NCI-H1930 (cell line): Measurements from ENCODE around the gene JAK3.

Source experiments
- DNase-seq, 2 experiments: peaks; one replicate each; lab custom pipeline; 2025; lab: John Stamatoyannopoulos, UW

JAK3 gene

GRCh38 chr19:17865364-17866311, 17.9 kb upstream of the JAK3 start:
- DNase-seq: no peak

- DNase-seq: no peak
These were observed 15.9 kb upstream of the JAK3 start for GRCh38 chr19:17863520-17864182.

- no peak for DNase-seq
These were observed 15.1 kb upstream of the JAK3 start for GRCh38 chr19:17862711-17863519.

- DNase-seq: no peak
These were observed 14.0 kb upstream of the JAK3 start for GRCh38 chr19:17861542-17862402.

- DNase-seq: no peak
These were observed 13.2 kb upstream of the JAK3 start for GRCh38 chr19:17860993-17861360.

DNA sequence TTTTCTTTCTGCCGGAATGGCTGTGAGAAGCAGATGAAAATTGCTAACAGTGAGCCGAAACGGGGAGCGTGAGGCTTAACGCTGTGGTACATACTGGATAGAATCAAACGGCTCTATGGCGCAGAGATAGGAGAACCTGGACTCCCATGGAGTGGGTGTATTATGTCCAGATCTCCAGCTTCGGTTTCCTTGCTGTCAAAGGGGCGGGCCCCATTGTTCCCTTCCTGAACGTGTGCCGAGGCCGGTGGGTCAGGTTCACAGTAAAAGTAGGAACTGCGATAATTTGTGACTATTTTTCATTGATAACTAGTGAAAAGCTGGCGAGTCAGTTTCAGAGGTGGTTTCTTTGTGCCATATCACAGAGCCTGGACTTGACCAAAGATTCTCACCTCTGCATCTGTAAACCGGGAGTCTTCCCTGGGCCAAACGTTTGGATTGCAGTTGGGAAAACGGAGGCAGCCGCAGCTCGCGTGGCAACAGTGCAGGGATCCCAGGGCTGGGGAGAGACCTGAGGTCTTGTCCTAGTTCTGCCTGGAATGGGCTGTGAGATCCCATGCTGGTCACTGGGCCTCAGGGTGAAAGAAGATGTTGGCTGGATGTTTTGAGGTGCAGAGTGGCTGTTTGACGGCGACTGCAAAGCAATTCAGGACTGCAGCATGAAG, 12.7 kb upstream of the JAK3 start:
- no peak for DNase-seq

- DNase-seq: peak; percentile 96 to 97
These were observed 11.9 kb upstream of the JAK3 start, which contains the start of gene RPL18A for GRCh38 chr19:17859533-17860330. RPL18A (plus strand) TSS chr19:17859910; CDS start chr19:17859957, 47 bp downstream.

GRCh38 chr19:17855280-17856152, 7.7 kb upstream of the JAK3 start:
- DNase-seq: peak; percentile 36 to 63

DNA sequence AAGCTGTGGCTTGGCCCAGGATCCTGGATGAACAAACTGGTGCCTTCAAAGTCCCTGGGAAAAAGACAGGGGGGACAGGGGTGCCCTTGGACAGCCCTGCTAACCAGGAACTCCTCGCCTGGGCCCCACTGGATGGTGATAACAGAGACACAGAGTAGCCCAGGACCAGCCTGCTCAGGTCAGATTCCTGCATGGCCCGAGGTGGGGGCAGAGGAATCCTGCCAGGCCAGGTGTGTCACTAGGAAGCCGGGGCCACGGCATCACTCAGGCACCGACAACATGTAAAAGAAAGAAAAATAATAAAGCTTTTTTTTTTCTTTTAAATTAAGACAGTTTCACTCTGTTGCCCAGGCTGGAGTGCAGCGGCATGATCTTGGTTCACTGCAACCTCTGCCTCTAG, 6.3 kb upstream of the JAK3 start:
- DNase-seq: no peak

- no peak for DNase-seq
These were observed 962 bp upstream of the JAK3 start for GRCh38 chr19:17848595-17849292.

GRCh38 chr19:17846146-17846545, 1.6 kb downstream of the JAK3 start:
- no peak for DNase-seq

GRCh38 chr19:17843908-17844490, 3.8 kb downstream of the JAK3 start:
- no peak for DNase-seq

DNA sequence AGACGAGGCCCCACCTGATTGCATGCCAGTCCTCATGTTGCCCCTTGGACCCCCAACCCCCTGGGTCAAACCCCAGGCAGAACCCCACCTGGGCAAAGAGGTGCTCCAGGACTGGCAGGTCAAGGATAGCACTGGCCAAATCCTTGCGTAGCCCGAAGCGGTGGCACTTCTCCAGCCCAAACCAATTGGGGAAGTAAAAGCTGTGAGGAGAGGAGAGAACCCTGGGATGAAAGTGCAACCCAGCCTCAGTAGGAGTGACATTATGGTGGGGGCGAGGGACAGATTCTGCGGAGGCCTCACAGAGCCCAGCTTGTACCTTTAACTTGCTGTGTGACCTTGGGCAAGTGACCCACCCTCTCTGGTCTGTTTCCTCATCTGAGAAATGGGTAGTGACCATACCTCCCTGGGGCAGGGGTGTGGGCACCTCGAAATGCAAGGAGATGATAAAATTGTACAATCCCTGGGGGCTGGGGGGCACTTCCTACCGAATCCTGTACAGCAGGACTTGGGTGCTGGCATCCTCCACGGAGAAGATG, 4.4 kb downstream of the JAK3 start:
- DNase-seq: no peak

- DNase-seq: no peak
These were observed 5.0 kb downstream of the JAK3 start for GRCh38 chr19:17842663-17843291.

DNA sequence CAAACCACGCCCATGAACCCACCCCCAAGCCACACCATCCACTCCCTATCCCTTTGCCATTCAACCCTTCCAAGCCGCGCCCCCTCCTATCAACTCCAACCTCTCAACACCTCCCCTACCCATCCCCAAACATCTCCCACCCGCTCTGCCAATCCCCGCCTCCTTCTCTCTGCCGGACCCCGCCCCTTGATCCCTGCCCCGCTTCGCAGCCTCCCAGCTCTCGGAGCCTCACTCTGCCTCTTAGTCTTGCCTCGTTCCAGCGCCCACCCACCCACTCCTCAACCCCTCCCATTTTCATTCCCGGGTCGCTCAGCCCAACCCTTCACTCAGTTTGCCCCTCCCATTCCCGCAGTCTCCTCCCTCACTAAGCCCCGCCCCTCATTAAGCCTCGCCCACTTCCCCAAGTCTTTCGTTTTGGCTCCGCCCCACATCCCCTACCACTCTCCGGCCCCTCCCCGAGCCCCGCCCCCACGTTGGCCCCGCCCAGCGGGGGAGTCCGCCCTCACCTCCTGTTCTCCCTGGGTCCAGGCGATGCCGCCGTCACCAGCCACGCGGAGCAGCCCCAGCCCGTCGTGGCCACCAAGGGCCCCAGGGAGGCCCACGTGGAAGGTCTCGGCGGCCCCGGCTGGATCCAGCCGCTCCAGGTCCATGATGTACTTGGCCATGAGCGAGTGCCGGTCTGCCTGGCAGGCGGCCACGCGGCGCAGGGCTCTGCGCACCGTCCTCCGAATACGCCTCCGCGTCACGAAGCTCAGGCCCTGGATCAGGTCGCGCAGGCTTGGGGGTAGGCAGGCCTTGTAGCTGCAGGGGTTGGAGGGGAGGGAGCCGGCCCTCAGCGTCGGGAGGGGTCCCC, 5.7 kb downstream of the JAK3 start:
- peak; percentile 69 to 73 for DNase-seq

DNA sequence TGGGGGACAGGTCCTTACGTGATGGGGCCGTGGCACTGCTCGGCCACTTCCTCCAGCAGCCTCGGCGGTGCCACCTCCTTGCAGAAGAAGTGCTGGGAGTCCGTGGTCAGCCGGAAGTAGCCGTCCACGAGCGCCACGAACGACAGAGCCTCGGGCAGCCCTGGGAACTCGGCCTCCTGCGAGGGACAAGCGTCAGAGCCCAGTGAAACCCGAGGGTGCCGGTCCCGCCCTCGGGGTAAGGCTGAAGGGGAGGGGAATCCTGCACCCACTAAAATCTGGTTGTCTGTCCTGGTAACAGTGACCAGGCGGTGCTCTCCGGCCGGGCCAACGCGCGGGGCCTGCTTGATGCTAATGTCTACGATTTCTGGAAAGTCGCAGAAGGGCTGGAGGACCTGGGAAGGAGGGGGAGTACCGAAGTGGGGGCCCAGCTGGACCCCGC, 6.4 kb downstream of the JAK3 start:
- DNase-seq: no peak
